Neutrophil (primary cell): Measurements from ENCODE around the gene MSANTD2.

Experiments
- H3K27ac ChIP-seq: fragments of 200-600 bp; sonication (generic); 2 replicates; pipeline ENCODE4 v1.5.1; 2016; ENCODE audit warnings: mild to moderate bottlenecking, moderate library complexity
- H3K27me3 ChIP-seq: fragments of 200-600 bp; sonication (generic); 2 replicates; pipeline ENCODE4 v1.6.0; 2016; ENCODE audit warnings: mild to moderate bottlenecking
- H3K36me3 ChIP-seq: fragments of 200-600 bp; sonication (generic); 2 replicates; pipeline ENCODE4 v1.5.1; 2017
- H3K4me1 ChIP-seq, 2 experiments: fragments of 200-600 bp in 1 of 2; sonication (generic) in 1 of 2; 1 replicate in 1 of 2; 2 replicates in 1 of 2; pipeline versions ENCODE4 v1.5.1 to v1.6.1; 2013 to 2016; ENCODE audit warnings: low read depth in 1 of 2, low read length in 1 of 2, mild to moderate bottlenecking in 1 of 2, moderate library complexity in 1 of 2; ENCODE audit not compliant: control insufficient read depth in 1 of 2, insufficient read depth in 1 of 2
- H3K4me3 ChIP-seq, 2 experiments: fragments of 200-600 bp in 1 of 2; sonication (generic) in 1 of 2; 1 replicate in 1 of 2; 2 replicates in 1 of 2; pipeline ENCODE4 v1.5.1; 2013 to 2016; ENCODE audit warnings: low read depth in 1 of 2, low read length in 1 of 2, mild to moderate bottlenecking in 1 of 2, moderate library complexity in 1 of 2
- H3K9me3 ChIP-seq: fragments of 200-600 bp; sonication (generic); 2 replicates; pipeline ENCODE4 v1.5.1; 2016
- CTCF ChIP-seq: fragments of 200-600 bp; sonication (generic); IDR thresholded peaks from 2 replicates; pipeline ENCODE4 v1.5.1; 2016; ENCODE audit warnings: antibody characterized with exemption

Gene MSANTD2

DNA sequence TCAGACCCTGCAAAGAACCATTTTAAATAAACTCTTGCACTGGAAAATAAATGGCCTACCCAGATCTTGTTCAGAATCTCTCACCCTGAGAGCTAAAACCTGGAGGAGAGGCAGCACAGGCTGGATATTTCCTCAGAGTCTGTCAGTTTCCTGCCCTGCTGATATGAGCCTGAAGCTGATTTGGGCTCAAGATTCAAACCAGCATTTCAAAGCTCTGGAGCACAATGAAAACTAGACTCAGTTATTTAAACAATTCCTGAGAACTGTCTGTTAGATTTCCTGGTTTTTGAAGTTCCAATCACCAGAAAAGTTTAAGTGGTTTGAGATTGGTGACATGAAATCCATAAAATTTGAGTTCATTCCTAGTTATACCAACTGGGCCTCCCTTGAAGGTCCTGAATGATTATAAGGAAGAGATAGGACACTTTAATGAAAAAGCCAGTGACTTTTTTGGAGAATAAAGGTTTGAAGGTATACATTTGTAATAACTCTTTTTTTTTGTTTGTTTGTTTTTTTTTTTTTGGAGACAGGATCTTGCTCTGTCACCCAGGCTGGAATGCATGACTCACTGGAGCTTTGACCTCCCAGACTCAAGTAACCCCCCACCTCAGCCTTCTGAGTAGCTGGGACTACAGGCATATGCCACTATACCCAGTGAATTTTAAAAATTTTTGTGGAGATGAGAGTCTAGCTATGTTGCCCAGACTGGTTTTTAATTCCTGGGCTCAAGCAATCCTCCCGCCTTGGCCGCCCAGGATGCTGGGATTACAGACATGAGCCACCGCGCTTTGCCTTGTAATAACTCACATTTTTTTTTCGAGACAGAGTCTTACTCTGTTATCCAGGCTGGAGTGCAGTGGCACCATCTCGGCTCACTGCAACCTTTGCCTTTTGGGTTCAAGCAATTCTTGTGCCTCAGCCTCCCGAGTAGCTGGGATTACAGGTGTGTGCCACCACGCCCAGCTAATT, 30.1 kb downstream of the MSANTD2 start:
- no peak for TF ChIP-seq CTCF
- no peaks in the 10 kb centered on the region for H3K27me3 ChIP-seq
- H3K4me3 ChIP-seq = no peak overlapping the region
- no peak overlapping the region for H3K27ac ChIP-seq
- no peaks in the 10 kb centered on the region for H3K36me3 ChIP-seq
- no peaks in the 10 kb centered on the region for H3K4me1 ChIP-seq
- H3K9me3 ChIP-seq = no peaks in the 10 kb centered on the region

DNA sequence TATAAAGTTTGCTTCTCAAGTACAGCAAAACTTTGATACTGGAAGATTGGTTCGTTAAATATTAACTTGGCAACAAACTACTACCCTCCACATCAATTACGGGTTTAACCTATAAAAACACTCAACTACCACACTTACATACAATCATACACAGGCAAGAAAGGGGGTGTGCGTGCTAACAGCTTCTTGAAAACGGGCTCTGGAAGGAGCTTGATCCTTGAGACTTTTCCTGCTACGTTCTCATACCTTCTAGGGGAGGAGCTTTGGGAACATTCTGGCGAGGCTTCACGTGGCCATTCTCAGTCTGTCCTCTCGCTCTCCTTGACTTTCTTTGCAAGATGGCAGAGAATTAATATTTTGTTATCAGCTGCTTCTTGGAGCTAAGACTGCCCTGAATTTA, 31.3 kb downstream of the MSANTD2 start:
- H3K36me3 ChIP-seq = no peaks in the 10 kb centered on the region
- no peak overlapping the region for H3K4me3 ChIP-seq
- H3K27me3 ChIP-seq = peaks cover 4% of the 10 kb centered on the region
- H3K9me3 ChIP-seq = no peaks in the 10 kb centered on the region
- no peak for TF ChIP-seq CTCF
- H3K4me1 ChIP-seq = no peaks in the 10 kb centered on the region
- no peak overlapping the region for H3K27ac ChIP-seq

DNA sequence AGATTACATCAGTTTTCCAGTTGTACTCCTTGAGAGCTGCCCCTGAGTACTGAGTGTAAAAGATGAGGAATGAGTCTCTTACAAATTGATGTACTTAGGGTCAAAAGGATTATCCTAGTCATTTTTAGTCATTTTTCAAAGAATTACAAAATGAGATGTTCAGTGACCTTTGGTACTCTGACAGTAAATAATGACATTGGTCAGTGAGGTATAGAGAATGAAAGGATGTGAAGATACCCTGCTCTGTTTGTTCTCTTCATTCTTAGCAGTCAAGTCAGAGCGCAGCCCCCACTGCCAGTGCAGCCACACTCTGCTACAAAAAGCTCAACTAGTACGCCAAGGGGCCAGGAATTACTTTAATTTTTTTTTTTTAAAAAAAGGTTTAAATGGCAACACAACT, 34.0 kb downstream of the MSANTD2 start:
- Histone ChIP-seq H3K4me3 (no peak overlapping the region), H3K36me3 (no peaks in the 10 kb centered on the region), H3K27ac (no peak overlapping the region), H3K4me1 (peaks cover 14 to 15% of the 10 kb centered on the region in 2 experiments), H3K27me3 (peaks cover 31% of the 10 kb centered on the region), H3K9me3 (no peaks in the 10 kb centered on the region)
- TF ChIP-seq CTCF = no peak

DNA sequence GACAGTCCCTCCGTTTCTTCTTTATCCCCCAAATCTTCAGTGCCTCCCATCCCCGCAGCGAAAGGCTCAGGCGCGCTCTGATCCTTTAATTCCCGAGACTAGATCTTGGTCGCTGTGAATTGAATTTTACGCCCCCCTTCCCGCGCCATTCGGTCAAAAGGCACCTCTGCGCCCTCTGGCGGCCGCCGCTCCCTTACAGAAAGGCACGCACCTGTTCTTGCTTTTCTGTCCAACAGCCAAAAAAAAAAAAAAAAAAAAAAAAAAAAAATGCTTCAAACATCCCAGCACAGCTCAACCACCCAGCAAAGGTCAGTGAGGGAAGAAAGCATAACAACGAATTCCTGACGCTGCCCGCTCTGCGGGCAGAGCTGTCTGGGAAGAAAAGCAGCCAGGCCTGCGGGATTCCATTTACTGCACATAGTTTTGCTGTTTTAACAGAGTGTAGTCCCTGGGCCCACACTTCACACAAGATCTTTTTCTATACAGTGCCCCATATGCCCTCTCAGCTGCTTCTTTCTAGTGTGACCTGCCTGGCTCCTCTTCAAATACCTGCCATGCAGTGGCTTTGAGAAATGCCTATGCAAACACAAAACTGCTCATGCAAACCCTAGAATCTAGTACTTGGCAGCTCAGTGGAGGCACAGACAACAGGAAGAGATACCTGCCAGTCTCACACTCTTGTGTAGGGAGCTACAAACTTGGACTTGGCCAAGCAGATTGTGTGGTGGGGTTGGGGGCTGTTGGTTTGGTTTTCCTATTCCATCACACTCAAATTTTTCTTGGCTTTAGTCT, 36.9 kb downstream of the MSANTD2 start:
- H3K27ac ChIP-seq = no peak overlapping the region

More for the DNA sequence above, 36.9 kb downstream of the MSANTD2 start:
- H3K4me1 ChIP-seq = peaks cover 25 to 30% of the 10 kb centered on the region in 2 experiments
- no peaks in the 10 kb centered on the region for H3K9me3 ChIP-seq
- H3K36me3 ChIP-seq = no peaks in the 10 kb centered on the region
- peak; percentile 46 for TF ChIP-seq CTCF
- peaks cover 59% of the 10 kb centered on the region for H3K27me3 ChIP-seq
- H3K4me3 ChIP-seq = peak overlapping the region; percentile 39 to 52
